GM21447 (cell line): ENCODE data around the gene OR2V1.
"Not testable (repeated sequence)": the region's sequence is repeated elsewhere in the genome, so short reads cannot be mapped to it uniquely, and the experiment has no call there.

Experiments
- ATAC-seq: cut with Tn5 transposase; IDR thresholded peaks from one replicate; pipeline ENCODE4 v1.9.1; 2021; ENCODE audit not compliant: unreplicated experiment

The OR2V1 gene, protein sequence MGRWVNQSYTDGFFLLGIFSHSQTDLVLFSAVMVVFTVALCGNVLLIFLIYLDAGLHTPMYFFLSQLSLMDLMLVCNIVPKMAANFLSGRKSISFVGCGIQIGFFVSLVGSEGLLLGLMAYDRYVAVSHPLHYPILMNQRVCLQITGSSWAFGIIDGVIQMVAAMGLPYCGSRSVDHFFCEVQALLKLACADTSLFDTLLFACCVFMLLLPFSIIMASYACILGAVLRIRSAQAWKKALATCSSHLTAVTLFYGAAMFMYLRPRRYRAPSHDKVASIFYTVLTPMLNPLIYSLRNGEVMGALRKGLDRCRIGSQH

DNA sequence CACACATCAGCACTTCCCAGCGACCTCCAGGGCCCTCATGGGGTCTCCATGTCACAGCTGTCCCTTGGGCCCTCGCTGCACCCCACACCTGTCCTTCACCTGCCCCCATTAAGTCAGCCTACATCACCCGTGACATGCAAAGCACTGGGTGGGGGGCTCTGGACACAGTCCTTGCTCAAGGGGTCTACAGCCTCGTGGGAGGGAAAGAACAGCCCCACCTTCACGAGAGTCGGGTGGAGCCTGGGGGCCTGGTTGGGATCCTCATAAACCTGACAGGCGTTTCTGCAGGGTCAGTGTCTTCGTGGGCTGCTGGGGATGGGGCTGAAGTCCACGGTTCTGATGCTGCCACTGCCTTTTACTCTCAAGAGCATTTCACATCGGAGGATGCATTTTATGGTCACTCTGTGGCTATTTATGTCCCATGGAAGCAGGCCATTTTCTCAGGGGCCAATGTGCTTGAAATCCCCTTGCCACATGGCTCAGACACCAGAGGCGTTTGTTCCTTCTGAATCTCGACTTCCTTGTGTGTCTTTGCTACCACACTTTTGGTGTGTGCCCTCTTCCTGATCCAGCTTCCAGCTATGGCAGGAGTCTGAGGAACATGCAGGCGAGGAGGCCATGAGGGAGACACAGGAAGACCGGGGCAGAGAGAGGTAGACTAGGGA lies at the start of gene OR2V1:
OR2V1 (minus strand) TSS at position 338 of the 665 bp plus-strand sequence. CDS start 5,865 bp downstream, outside the sequence.
- no peak for ATAC-seq

DNA sequence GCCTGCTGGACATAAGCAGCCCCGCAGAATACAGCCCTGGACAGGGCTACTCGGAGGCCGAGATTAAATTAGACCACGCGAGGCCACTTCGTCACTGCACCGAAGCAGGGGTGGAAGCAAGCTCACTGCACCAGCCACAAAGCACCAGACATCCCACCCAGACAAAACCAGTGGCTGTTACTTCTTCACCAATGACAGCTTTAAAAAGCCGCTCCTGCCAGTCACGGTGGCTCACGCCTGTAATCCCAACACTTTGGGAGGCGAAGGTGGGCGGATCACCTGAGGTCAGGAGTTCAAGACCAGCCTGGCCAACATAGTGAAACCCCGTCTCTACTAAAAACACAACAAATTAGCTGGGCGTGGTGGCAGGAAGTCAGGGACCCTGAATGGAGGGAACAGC lies 46.6 kb upstream of the OR2V1 start:
- not testable (repeated sequence) for ATAC-seq

DNA sequence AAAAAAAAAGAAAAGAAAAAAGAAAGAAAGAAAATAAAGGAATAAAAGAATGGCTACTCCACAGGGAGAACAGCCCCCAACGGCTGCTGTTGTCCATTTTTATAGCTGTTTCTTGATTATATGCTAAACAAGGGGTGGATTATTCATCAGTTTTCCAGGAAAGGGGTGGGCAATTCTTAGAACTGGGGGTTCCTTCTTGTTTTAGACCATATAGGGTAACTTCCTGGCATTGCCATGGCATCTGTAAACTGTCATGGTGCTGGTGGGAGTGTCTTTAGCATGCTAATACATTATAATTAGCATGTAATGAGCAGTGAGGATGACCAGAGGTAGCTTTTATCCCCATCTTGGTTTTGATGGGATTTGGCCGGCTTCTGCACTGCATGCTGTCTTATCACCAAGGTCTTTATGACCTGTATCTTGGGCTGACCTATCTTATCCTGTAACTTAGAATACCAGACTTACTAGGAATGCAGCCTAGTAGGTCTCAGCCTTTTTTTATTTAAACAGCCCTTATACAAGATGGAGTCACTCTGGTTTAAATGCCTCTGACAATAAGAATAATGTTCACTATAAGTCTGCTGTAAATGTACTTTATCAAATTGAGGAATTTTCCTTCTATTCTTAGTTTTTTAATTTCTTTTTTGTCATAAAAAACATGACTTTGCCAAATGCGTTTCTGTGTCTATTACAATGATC lies 45.4 kb upstream of the OR2V1 start:
- ATAC-seq: no peak

DNA sequence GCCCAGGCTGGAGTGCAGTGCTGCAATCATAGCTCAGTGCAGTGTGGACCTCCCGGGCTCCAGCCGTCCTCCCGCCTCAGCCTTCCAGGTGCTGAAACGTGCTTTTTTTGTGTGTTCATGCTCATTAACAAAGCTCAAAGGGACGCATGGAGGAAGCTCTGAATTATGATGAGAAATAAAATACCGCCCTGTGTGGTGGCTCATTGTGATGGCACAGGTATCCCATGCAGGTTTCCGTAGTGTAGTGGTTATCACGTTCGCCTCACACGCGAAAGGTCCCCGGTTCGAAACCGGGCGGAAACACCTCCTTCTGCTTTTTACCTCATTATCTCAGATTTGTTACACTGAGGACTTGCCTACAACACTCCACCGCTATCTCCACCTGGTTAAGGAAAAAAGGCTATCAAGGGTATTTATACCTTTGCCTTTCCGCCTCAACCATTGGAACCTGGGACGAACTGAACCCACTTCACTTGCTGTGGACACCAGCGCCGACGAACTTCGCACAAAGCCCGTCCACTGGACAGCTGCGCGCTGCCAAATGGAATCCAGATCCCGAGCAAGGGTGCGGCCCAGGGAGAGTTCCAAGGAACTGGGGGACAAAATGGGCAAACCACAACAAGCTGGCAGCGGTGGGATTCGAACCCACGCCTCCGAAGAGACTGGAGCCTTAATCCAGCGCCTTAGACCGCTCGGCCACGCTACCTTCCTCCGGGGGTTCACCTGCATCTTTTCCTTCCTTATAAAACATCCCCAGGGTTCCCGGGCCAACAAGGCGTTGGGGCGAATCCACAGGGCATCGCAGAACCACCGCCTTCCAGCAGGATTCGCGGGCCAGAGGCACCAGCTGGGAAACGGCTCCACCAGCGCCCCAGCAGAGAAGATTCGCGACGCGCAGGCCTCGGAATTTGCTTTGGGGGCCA lies 42.7 kb upstream of the OR2V1 start:
- ATAC-seq: peak; percentile 55

DNA sequence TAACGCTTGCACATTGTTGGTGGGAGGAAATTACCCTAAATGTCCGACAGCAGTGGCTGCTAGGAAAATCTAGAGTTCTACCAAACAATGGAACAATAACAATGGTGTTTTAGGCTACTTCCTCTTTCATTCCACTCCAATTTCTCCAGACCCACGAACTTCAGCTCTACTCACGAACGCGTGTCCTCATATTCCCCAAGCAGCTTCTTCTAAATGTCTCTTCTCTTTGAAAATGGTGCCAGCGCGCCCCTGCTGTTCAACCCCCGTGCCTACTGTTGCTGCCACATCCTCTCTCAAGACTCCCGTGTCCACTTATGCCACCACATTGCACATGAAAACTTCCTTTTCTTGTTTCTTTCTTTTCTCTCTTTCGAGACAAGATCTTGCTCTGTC lies 42.1 kb upstream of the OR2V1 start:
- peak; percentile 26 for ATAC-seq

DNA sequence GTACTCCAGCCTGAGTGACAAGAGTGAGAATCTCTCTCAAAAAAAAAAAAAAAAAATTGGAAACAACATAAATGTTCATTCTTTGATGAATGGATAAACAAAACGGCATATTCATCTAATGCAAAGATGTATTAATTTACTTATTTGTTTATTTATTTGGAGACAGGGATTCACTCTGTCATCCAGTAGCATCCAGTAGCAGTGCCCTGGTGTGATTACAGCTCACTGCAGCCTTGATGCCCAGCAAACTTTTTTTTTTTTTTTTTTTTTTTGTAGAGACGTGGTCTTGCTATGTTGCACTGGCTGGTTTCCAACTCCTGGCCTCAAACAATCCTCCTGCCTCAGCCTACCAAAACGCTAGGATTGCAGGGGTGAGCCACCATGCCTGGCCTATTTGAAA lies 40.8 kb upstream of the OR2V1 start:
- no peak for ATAC-seq

DNA sequence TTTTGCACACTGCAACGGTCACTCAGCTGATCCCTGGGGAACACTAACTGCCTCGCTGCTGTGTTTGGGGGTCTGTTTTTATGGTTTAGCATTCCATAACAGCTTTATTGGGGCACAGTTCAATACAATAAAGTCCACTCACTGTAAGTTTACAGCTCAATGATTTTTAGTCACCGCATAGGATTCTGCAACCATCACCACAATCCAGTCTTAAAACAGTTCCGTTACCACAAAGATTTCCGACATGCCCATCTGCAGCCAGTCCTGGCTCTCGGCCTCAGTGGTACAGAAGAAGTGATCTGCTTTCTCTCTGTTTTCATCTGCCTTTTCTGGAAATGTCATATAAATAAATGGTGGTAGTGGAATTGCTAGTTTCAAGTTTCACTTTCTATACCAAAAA lies 40.0 kb upstream of the OR2V1 start:
- no peak for ATAC-seq

DNA sequence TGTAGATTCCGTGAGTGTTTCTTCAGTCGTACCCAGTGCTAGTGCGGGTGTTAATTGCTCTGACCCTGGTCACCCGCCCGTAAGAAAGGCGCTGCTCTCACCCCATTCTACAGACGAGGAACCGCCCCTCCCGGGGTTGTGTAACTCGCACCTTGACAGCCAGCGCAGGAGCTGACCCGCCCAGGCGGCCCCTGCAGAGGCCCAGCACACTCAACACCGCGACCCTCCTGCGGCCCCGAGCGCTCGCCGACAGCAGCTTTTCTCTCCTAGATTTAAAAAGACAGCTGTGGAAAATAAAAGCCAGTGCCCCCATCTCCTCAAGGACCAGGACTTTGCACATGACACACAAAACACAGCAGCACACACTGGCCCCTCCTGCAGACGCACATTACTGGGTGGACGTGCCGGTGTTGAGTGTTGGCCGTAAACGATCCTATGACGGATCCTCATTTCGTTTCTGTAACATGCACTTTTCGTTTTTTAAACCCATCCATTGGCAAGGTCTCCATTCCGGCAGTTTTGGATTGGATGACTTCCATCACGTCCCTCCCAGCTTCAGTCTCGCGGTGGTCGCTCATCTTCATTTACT lies 39.4 kb upstream of the OR2V1 start:
- ATAC-seq: peak; percentile 2

DNA sequence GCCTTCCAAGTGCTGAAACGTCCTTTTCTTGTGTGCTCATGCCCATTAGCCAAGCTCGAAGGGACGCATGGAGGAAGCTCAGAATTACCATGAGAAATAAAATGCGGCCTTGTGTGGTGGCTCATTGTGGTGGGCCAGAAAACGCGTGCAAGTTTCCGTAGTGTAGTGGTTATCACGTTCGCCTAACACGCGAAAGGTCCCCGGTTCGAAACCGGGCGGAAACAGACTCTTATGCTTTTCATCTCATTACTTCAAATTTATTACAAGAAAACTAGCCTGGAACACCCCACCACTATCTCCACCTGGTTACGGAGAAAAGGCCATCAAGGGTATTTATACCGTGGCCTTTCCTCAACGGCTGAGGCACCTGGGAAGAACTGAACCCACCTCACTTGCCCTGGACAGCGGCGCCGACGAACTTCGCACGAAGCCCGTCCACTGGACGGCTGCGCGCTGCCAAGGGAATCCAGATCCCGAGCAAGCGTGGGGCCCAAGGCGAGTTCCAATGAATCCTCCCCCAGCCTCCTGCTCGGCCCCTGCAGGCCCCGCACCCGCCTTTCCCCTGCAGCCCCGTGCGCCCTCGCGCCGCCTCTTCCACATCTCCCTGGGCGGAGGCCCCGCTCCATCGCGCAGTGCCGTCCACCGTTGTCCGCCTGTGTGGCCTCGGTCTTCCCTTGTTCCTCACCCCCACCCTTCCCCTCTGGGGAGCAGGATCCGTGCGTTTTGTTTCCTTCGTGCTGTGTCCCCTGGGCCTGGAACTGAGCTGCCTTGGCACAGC lies 38.7 kb upstream of the OR2V1 start:
- ATAC-seq: peak; percentile 43

DNA sequence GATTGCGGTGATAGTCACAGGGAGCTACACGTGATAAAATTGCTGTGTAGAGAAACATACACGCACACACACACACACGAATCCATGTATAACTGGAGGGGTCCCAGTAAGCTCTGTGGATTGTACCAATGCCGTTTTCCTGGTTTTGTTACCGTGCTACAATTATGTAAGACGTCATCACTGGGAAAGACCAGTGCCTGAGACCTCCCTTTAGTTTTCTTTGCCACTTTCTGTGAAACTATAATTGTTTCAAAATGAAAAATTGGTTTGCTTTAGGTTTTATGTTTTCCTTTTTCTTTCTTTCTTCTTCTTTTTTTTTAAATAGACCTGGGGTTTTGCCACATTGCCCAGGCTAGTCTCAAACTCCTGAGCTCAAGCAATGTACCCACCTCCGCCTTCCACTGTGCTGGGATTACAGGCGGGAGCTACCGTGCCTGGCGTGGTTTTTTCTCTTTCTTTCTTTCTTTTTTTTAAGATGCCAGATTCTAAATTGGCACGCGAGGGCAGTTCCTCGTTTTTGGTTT lies 37.7 kb upstream of the OR2V1 start:
- no peak for ATAC-seq

DNA sequence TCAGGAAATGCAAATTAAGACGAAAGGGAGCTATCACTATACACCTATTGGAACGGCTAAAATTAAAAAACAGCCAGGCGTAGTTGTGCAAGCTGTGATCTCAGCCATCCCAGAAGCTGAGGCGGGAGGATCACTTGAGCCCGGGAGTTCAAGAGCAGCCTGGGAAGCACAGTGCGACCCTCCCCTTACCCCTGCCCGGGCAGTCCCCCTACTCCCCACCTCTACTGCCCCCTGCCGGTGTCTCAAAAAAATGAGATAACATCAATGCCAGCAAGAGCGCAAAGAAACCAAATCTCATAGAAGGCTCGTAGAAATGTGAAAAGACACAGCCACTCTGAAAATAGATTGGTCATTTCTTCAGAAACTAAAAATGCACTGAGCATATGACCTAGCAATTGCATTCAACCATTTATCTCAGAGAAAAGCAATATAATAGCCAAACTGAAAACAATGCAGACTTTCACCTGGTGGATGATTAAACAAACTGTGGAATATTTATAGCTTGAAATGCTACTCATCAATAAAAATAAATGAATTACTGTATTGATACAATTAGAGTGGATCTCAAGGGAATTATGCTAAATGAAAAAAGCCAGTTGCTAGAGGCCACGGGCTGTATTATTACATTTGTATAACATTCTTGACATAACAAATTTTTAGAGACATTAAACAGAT lies 37.0 kb upstream of the OR2V1 start:
- ATAC-seq: no peak

DNA sequence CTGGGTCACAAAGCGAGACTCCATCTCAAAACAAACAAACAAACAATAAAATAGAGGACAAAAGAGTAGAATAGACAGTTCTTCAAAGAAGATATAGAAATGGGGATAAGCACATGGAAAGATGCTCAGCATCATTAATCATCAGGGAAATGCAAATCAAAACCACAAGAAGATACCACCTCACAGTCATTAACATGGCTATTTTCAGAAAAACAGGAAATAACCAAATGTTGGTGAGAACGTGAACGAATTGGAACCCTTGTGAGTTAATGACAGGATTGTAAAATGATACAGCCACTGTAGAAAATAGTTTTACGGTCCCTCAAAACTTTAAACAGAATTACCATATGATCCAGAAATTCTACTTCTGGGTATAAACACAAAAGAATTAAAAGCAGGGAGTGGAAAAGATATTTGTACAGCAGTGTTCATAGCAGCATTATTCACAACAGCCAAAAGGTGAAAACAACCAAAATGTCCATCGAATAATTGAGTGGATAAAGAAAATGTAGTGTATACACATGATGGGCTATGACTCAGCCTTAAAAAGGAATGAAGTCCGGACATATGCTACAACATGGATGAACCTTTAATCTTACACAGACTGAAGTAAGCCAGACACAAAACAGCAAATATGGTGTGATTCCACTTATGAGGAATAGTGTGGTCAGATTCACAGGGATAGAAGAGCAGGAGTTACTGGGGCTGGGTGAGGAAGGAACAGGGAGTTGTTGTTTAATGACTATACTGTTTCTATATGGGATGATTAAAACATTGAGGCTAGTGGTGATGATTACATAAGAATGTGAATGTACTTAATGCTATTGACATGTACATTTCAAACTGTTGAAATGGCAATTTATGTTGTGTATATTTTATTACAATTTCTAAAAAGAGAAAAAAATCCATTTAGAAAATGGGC lies 36.1 kb upstream of the OR2V1 start:
- no peak for ATAC-seq

DNA sequence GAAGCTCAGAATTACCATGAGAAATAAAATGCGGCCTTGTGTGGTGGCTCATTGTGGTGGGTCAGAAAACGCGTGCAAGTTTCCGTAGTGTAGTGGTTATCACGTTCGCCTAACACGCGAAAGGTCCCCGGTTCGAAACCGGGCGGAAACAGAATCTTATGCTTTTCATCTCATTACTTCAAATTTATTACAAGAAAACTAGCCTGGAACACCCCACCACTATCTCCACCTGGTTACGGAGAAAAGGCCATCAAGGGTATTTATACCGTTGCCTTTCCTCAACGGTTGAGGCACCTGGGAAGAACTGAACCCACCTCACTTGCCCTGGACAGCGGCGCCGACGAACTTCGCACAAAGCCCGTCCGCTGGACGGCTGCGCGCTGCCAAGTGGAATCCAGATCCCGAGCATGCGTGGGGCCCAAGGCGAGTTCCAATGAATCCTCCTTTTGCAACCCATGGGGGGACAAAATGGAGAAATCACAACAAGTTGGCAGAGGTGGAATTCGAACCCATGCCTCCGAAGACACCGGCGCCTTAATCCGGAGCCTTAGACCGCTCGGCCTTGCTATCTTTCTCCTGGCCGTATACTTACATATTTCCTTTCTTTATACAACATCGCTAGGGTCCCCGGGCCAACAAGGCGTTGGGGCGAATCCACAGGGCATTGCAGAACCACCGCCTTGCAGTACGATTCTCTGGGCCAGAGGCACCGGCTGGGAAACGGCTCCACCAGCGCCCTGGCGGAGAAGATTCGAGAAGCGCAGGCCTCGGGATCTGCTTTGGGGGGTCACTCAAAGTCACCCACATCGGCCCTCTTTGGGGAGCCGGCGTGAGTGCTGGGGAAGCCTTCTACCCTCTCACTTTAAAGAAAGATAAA lies 33.3 kb upstream of the OR2V1 start:
- ATAC-seq: no peak

DNA sequence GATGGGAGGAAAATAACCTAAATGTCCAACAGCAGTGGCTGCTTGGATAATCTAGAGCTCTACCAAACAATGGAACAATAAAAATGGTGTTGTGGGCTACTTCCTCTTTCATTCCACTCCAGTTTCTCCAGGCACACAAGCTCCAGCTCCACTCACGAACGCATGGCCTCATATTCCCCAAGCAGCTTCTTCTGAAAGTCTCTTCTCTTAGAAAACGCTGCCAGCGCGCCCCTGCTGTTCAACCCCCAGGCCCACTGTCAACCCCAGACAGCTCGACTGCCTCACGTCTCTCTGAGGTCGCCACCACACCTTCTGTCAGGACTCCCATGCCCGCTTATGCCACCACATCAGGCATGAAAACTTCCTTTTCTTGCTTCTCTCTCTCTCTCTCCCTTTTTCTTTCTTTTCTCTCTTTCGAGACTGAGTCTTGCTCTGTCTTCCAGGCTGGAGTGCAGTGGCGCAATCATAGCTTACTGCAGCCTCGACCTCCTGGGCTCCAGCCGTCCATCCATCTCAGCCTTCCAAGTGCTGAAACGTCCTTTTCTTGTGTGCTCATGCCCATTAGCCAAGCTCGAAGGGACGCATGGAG lies 32.6 kb upstream of the OR2V1 start:
- no peak for ATAC-seq

DNA sequence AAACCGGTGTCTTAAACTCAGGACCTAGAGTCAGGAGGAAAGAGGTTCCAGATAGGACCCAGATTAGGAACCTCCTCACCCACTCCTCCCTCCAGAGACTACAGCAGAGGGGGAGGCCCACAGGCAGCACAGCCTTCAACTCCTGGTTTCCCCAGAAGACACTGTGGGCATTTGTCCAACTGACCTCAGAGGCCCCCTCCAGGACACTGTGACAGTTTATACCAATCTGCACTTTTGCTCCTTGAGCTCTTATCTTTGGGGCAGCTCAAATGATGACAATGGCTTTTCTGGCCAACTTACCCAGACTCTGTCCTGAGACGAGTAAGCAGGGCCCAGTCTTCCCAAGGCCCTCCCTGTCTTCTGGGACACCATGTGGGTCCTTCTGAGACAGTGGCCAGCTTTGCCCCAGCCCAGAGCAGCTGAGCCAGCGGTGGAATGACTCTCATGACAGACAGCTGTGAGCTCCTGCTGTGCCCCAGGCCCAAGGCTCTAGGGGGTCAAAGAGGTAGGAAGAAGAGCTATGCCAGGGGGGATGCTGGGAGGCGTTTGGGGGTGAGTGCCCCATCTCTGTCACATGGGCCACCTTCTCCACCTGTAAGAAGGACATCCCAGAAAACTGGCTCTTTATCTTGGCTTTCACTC lies 30.7 kb upstream of the OR2V1 start:
- ATAC-seq: no peak
